Fibroblast of upper back skin (primary cell): ENCODE measurements around the gene GULP1.

ENCODE experiments used
- DNase-seq: peaks from one replicate; pipeline ENCODE4 v3.0.0-alpha.2; 2013

Gene GULP1

GRCh38 chr2:188610050-188610444 is 318.4 kb downstream of the GULP1 start:
- DNase-seq = no peak

- DNase-seq = peak; percentile 64
Measured at GRCh38 chr2:188610827-188611226, 319.2 kb downstream of the GULP1 start.

GRCh38 chr2:188619146-188619545 is 327.5 kb downstream of the GULP1 start:
- DNase-seq = no peak

- DNase-seq = no peak
Measured at GRCh38 chr2:188620916-188621315, 329.2 kb downstream of the GULP1 start.

DNA sequence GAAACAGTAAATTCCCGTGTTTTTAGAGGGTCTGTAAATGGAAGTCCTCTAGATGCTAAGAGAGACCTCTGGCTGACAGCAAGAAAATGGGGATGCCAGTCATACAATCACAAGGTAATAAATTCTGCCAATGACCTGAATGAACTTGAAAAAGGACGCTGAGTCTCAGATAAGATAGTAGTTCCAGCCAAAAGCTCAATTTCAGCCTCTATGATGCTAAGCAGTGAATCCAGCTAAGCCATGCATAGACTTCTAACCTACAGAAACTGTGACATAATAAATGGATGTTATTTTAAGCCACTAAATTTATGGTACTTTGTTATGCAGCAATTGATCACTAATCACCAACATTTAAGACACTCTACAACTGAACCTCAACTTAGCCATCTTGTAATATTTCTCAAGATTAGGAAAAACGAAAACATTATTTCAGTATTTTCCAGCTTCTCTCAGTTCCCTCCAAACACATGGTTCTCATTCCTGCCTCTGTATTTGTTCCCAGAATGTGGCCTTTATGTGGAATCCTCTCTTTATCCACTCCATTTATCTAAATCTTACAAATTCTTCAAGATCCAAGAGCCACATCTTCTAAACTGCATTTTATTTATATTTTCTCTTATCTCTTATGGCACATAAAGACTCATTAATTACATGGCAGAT is 331.1 kb downstream of the GULP1 start:
- no peak for DNase-seq

DNA sequence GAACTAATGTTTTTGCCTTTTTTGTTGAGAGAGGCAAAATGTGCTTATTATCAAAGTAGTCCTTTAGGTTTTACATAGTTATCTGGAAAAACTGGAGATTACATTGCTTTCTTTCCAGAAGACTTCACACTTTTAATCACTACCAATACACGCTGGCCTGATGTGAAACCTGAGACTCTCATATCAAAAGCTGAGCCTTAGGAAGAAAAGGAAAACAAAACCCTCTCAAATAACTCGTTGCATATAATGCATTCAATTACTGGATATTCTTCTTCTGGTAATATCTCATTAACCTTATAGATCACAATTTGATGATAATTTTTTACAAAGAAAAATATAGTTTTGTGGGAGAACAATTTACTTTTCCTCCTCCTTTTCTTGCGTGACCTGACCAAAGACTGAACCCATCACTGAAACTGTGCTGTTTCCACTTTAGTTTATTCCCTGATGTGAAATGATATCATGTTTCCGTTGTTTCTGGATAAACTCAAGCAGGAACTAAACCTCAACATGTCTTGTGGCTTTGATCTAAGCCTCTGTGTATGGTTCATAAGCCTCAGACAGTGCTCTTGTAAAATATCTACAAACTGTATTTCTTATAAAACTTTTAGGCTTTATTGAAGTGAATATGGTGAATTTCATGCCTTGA is 332.4 kb downstream of the GULP1 start:
- DNase-seq = peak; percentile 76

GRCh38 chr2:188627471-188627870 is 335.8 kb downstream of the GULP1 start:
- DNase-seq = no peak

DNA sequence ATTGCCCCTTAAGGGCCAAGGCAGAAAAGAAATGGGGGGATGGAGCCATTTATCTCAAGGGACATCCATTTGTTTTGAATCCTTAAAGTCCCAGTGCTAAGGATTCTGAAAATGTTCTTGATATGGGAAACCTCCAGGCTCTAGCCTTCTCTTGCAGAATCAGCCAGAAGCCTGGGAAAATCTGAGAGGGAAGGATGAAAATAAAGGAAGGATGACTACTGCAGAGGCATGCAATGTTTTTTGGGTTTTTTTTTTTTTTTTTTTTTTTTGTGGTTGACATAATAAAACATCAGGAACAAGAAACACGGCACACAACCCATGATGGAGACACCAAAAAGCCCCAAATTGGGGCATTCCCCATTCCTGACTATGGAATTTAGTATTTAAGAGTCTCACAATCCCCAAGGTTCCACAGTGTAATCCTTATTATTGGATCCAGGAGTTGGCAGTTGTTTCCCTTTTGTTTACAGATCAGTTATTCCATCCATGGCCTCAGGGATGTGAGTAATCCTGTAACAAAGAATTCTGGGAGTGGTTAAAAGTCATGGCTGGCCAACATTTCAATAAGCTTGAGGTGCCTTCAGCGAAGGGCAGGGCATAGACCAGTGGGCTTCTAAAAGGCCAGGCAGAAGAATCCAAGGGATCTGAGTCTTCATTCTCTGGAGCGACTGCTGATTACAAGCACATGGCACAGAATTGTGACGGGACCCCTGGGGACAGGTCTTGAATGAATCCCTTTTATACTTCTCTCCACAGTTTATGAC is 337.5 kb downstream of the GULP1 start:
- peak; percentile 77 for DNase-seq

GRCh38 chr2:188629753-188630527 is 338.3 kb downstream of the GULP1 start:
- DNase-seq = peak; percentile 89

DNA sequence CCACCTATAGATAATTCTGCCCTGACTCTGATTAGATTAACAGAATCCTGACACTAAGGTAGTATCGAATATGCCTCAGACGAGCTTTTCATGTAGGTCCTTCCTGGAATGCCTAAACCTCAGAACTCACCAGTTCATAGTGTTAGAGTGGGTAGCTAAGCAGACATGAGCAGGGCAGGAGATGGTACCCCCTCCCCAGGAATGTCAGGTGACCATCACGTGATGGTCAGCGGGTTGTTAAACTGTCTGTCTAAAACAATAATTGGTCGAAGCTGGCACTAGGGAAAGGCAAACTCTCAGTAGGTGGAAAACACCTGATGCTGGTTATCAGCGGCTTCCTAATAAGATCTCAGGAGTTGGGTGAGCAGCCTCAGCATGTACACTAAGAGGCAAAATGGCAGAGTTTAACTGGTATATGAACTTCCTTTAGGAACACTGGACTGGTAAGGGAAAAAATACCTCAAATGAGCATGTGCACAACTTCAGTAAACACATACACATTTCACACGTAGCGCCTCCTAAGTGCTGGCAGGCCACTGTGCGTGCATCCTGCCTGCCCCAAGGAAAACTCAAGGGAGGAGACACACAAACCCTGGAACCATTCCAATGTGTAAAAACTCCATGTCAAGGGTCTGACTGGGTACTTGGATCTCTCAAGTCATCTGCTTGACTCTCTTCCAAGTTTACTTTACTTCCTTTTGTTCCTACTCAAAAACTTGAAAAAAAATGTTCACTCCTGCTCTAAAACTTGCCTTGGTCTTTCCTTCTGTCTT is 339.5 kb downstream of the GULP1 start:
- DNase-seq = no peak

DNA sequence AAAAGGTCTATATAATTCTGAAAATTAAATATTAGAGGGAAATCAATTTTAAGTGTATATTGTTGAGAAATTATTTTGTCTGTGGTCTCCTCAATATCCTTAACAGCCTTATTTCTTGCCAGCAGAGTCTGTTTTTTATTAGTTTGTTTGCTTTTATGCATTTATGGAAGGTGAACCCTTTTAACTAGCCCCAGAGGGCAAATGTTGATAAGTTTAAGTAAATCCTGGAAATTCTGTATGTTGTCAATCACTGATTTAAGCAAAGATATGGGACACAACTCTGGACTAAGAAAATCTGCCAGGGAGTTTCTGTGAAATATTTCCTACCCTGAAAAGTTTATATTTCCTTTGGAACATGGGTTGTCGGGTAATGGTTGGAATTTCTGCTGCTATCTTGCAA is 343.0 kb downstream of the GULP1 start:
- no peak for DNase-seq
